Gastroesophageal sphincter (tissue), 3 donors: ENCODE data around the gene MMP24.

Experiments
- POLR2A ChIP-seq, 2 donors: fragments of 450-650 bp; IDR thresholded peaks; one replicate each; pipeline ENCODE4 v1.6.1; 2017; ENCODE audit warnings: antibody characterized with exemption in 2 of 2, mild to moderate bottlenecking in 2 of 2, moderate library complexity in 1 of 2
- TF ChIP-seq, protein P1 (sequence below), 4 experiments: fragments of 200-600 bp in 2 of 4; fragments of 450-650 bp in 2 of 4; sonication (generic) in 1 of 4; IDR thresholded peaks; one replicate each; pipeline ENCODE4 v1.5.1; 2017 to 2019; ENCODE audit warnings: antibody characterized with exemption in 4 of 4, mild to moderate bottlenecking in 2 of 4, moderate library complexity in 2 of 4

DNA sequence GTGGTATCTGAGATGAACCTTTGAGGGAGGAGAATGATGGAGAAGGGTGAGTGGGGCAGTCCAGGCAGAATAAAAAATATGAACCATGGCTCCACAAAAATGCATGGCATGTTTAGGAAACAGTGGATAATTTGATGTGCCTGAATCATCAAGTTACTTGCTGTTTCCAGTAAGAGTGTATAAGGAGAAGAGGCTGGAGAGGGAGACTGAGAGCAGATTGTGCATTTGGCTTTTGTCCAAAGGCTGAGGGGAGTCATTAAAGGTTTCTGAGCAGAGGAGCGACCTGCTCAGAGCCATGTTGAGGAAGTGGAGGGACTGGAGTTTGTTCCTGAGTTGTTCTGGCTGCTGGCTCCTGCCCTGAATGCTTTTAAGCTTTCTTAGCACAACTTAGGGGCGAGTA lies 6.1 kb downstream of the MMP24 start:
- no peak for TF ChIP-seq POLR2A (IDR thresholded peaks at IDR 0.05)
- TF ChIP-seq, protein P1, sequence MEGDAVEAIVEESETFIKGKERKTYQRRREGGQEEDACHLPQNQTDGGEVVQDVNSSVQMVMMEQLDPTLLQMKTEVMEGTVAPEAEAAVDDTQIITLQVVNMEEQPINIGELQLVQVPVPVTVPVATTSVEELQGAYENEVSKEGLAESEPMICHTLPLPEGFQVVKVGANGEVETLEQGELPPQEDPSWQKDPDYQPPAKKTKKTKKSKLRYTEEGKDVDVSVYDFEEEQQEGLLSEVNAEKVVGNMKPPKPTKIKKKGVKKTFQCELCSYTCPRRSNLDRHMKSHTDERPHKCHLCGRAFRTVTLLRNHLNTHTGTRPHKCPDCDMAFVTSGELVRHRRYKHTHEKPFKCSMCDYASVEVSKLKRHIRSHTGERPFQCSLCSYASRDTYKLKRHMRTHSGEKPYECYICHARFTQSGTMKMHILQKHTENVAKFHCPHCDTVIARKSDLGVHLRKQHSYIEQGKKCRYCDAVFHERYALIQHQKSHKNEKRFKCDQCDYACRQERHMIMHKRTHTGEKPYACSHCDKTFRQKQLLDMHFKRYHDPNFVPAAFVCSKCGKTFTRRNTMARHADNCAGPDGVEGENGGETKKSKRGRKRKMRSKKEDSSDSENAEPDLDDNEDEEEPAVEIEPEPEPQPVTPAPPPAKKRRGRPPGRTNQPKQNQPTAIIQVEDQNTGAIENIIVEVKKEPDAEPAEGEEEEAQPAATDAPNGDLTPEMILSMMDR (IDR thresholded peaks at IDR 0.05): no peak
